GM12878 (cell line): ENCODE results near the gene LRRC70. TPM values are rescaled to one million over a fixed set of nuclear protein-coding genes. Genes with fewer than 3 reads are reported as not detected.

ENCODE experiments used
- ATAC-seq: fragments of 200-7000 bp; cut with Tn5 transposase; 3 replicates; pipeline ENCODE4 v1.9.1; 2020; ENCODE audit warnings: mild to moderate bottlenecking, moderate library complexity
- BruUV-seq: library from RNA; stranded (reverse); fragments of 400-500 nt; replicated peaks from 2 replicates; lab custom pipeline; 2021; lab: Mats Ljungman, UMichigan
- CTCF ChIA-PET: fragments of 300-600 bp; sonication (Branson Sonifier 250); formaldehyde crosslinking; extraction: SDS; loops from one replicate; lab custom pipeline; 2021; ENCODE audit warnings: inconsistent platforms; lab: Yijun Ruan, JAX
- POLR2A ChIA-PET: fragments of 350-600 bp; formaldehyde crosslinking; extraction: SDS; loops from one replicate; lab custom pipeline; 2021; ENCODE audit warnings: inconsistent platforms; lab: Charles Lee
- RAD21 ChIA-PET: fragments of 300-600 bp; sonication (Branson Sonifier 250); formaldehyde crosslinking; loops from one replicate; lab custom pipeline; 2023; ENCODE audit warnings: antibody characterized with exemption; ENCODE audit not compliant: unreplicated experiment; lab: Charles Lee
- SMC1A ChIA-PET: fragments of 300-600 bp; sonication (Branson Sonifier 250); formaldehyde crosslinking; loops from one replicate; lab custom pipeline; 2023; ENCODE audit not compliant: unreplicated experiment, uncharacterized antibody; lab: Charles Lee
- DNase-seq: peaks from one replicate; pipeline ENCODE4 v3.0.0-alpha.2; 2011; ENCODE audit warnings: low read depth, low spot score
- FAIRE-seq: peaks from 3 replicates; lab custom pipeline; 2011; peaks lifted over from hg19 to GRCh38; lab: Jason Lieb, UNC
- H2AFZ ChIP-seq: 2 replicates; pipeline ENCODE4 v1.6.0; 2011; ENCODE audit warnings: low read depth, low read length, control low read depth; ENCODE audit not compliant: control insufficient read depth
- H3K27ac ChIP-seq: 2 replicates; pipeline ENCODE4 v1.5.1; 2011; ENCODE audit warnings: control low read depth; ENCODE audit not compliant: control insufficient read depth, insufficient read depth
- H3K27me3 ChIP-seq, 2 experiments: replicated peaks in 1 of 2; 2 replicates each; pipeline versions ENCODE4 v1.6.0 to v1.6.1; 2011; ENCODE audit warnings: low read length in 1 of 2; ENCODE audit not compliant: control insufficient read depth in 2 of 2, insufficient read depth in 2 of 2
- H3K36me3 ChIP-seq, 2 experiments: 2 replicates each; pipeline ENCODE4 v1.5.1; 2011; ENCODE audit warnings: low read length in 1 of 2; ENCODE audit not compliant: control insufficient read depth in 2 of 2, insufficient read depth in 2 of 2
- H3K4me1 ChIP-seq: 2 replicates; pipeline ENCODE4 v1.6.1; 2011; ENCODE audit warnings: mild to moderate bottlenecking, low read length, moderate library complexity, mixed read lengths; ENCODE audit not compliant: control insufficient read depth, insufficient read depth
- H3K4me2 ChIP-seq: 2 replicates; pipeline ENCODE4 v1.6.0; 2011; ENCODE audit warnings: control low read depth; ENCODE audit not compliant: control insufficient read depth, insufficient read depth
- H3K4me3 ChIP-seq: fragments of 200-600 bp; sonication (generic); 2 replicates; pipeline ENCODE4 v1.5.1; 2016
- H3K79me2 ChIP-seq: 2 replicates; pipeline ENCODE4 v1.6.0; 2011; ENCODE audit warnings: low read length; ENCODE audit not compliant: control insufficient read depth, insufficient read depth
- H3K9ac ChIP-seq: 2 replicates; pipeline ENCODE4 v1.8.0; 2011; ENCODE audit warnings: low read length, control low read depth, mixed read lengths; ENCODE audit not compliant: control insufficient read depth, insufficient read depth
- H3K9me3 ChIP-seq: replicated peaks from 3 replicates; pipeline ENCODE4 v1.5.1; 2011; ENCODE audit warnings: mild to moderate bottlenecking, low read length; ENCODE audit not compliant: control insufficient read depth, insufficient read depth
- H4K20me1 ChIP-seq: 2 replicates; pipeline ENCODE4 v1.6.0; 2011; ENCODE audit not compliant: control insufficient read depth, insufficient read depth
- BRCA1 ChIP-seq: IDR thresholded peaks from 2 replicates; pipeline ENCODE4 v1.6.1; 2011; ENCODE audit warnings: low read depth, low read length, improper control_type of control experiment
- CREM ChIP-seq: IDR thresholded peaks from 2 replicates; pipeline ENCODE4 v1.6.1; 2014; ENCODE audit warnings: antibody characterized with exemption, low read depth
- FOXK2 ChIP-seq: fragments of 450-650 bp; IDR thresholded peaks from 2 replicates; pipeline ENCODE4 v1.6.1; 2017; ENCODE audit warnings: mild to moderate bottlenecking, moderate library complexity
- GABPA ChIP-seq: IDR thresholded peaks from 2 replicates; pipeline ENCODE4 v1.6.1; 2014; ENCODE audit warnings: antibody characterized with exemption, low read depth, mild to moderate bottlenecking, inconsistent platforms
- MEF2A ChIP-seq: IDR thresholded peaks from 2 replicates; pipeline ENCODE4 v1.6.1; 2011; ENCODE audit warnings: low read depth, mild to moderate bottlenecking, low read length, moderate library complexity; ENCODE audit not compliant: insufficient read depth
- MYB ChIP-seq: fragments of 150-350 bp; IDR thresholded peaks from 2 replicates; pipeline ENCODE4 v1.6.1; 2014; ENCODE audit warnings: mild to moderate bottlenecking, low read depth, low read length, borderline replicate concordance
- NR2C1 ChIP-seq: fragments of 450-650 bp; IDR thresholded peaks from 2 replicates; pipeline ENCODE4 v1.6.1; 2017; ENCODE audit warnings: antibody characterized with exemption, mild to moderate bottlenecking, moderate library complexity
- PML ChIP-seq: IDR thresholded peaks from 2 replicates; pipeline ENCODE4 v1.6.1; 2012; ENCODE audit warnings: low read length, inconsistent platforms
- POLR2AphosphoS2 ChIP-seq: IDR thresholded peaks from 2 replicates; pipeline ENCODE4 v1.6.1; 2011; ENCODE audit warnings: low read depth, mild to moderate bottlenecking, low read length, improper control_type of control experiment, moderate library complexity
- TAF1 ChIP-seq: IDR thresholded peaks from 2 replicates; pipeline ENCODE4 v1.6.1; 2011; ENCODE audit warnings: mild to moderate bottlenecking, low read depth, low read length, borderline replicate concordance
- WGBS: methylation state at CpG from one replicate; pipeline ENCODE4 v1.1.6; 2016; ENCODE audit warnings: low lambda C conversion rate; ENCODE audit not compliant: insufficient replicate concordance, insufficient coverage; ENCODE audit errors: missing lambda C conversion rate; 5-methylcytosine and 5-hydroxymethylcytosine counted together
- in situ Hi-C: fragments of 300-500 bp; cut with MboI; formaldehyde crosslinking; loops from 9 replicates; pipeline ENCODE4 v1.14.3; 2018; ENCODE audit warnings: mixed read lengths
- intact Hi-C: fragments of 100-400 bp; cut with micrococcal nuclease; formaldehyde crosslinking; loops from one replicate; pipeline ENCODE4 v1.14.2; 2022; ENCODE audit not compliant: unreplicated experiment
- polyA plus RNA-seq, 11 experiments: library from polyadenylated mRNA; depleted of rRNA in 4 of 11; unstranded in 6 of 11; stranded (reverse) in 5 of 11; fragments of >200 nt; fragmentation: Nextera tagmentation in 4 of 11; fragmentation: Illumina TruSeq in 1 of 11; extraction: Ambion mirVana in 4 of 11; extraction: Trizol in 1 of 11; gene quantifications; 1 replicate in 1 of 11; 2 replicates in 10 of 11; pipeline versions ENCODE4 v1.2.1 to v1.2.3, GENCODE V29; 2011 to 2016; ENCODE audit warnings: inconsistent platforms in 2 of 11, missing spikeins in 2 of 11, low read depth in 1 of 11
- total RNA-seq, 4 experiments: library from RNA; depleted of rRNA in 3 of 4; stranded (reverse); fragments of >200 nt in 3 of 4; fragmentation: Illumina TruSeq in 1 of 4; extraction: Trizol in 1 of 4; gene quantifications; 2 replicates each; pipeline versions ENCODE4 v1.2.1 to v1.2.3, GENCODE V29; 2013 to 2021
- TF ChIP-seq, protein P1 (sequence below): IDR thresholded peaks from 2 replicates; pipeline ENCODE4 v1.6.1; 2011; ENCODE audit warnings: borderline replicate concordance, low read depth, mild to moderate bottlenecking, moderate library complexity, mixed read lengths, low read length; ENCODE audit not compliant: insufficient read depth; ENCODE audit errors: extremely low read length
- TF ChIP-seq, protein P2 (sequence below): IDR thresholded peaks from 2 replicates; pipeline ENCODE4 v1.6.1; 2012; ENCODE audit warnings: low read length, inconsistent platforms
- TF ChIP-seq, protein P3 (sequence below): fragments of 450-650 bp; IDR thresholded peaks from 2 replicates; pipeline ENCODE4 v1.6.1; 2017; ENCODE audit warnings: borderline replicate concordance

Gene LRRC70
- total and polyA plus RNA-seq, 10 of the 15 experiments (the other 5 are each of a cell fraction or from before 2014, with no cell fraction given): 0.35 to 1.5 (median 0.84) TPM

DNA sequence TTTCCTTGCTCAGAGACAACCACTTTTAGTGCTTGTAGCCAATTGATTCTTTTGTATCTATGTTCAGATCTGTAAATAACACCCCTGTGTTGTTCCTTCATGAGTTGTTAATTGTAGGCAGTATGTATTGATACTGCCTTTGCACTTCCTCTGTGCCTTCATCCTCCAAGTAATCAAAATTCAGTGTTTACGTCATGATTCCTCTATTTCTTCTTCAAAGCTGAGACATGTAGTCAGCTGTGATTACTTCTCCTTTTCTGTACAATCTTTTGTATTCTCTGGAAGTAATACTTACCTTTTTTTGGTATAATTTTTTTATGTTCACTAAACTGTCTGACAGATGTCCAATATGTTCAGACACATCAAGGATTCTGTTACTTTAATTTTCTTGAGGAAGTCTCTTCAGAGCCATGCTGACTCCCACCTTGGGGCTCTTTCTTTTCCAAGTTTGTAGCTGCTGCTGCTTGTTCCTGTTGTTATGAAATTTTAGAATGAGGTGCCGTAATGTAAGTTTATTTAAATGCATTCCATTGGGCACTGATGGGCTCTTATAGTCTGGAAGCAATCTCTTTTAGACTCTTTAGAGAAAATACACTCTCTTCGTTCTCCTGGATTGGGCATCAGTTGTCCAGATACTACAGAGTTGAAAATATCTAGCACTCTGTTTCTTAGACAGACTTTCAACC is 30.5 kb upstream of the LRRC70 start:
- BruUV-seq: no TSS peak
- Histone ChIP-seq H3K4me3 (no peak overlapping the region), H3K36me3 (0 out of 4 replicates have a peak, but pooled peaks cover 0 to 2% of the 10 kb centered on the region in 2 experiments), H3K4me2 (no peak overlapping the region), H2AFZ (no peak overlapping the region), H4K20me1 (no peaks in the 10 kb centered on the region), H3K27ac (no peak overlapping the region), H3K79me2 (no peaks in the 10 kb centered on the region), H3K9ac (no peak overlapping the region), H3K27me3 (no peaks in the 10 kb centered on the region), H3K9me3 (no peaks in the 10 kb centered on the region; the same call in 2 of the 3 replicates), H3K4me1 (no peaks in the 10 kb centered on the region)
- TF ChIP-seq CREM: no peak
- FAIRE-seq (no peak), DNase-seq (no peak), ATAC-seq (no peak)
- ChIA-PET SMC1A (interaction anchor here (1.1 kb wide), 1 partner anchor 230 kb away, joined by 3 read pairs; no protein-coding TSS in a partner anchor), CTCF (interaction anchor here (0.9 to 1.2 kb wide), 2 partner anchors 35 to 231 kb away, joined by 3 to 5 read pairs; no protein-coding TSS in a partner anchor), RAD21 (interaction anchor here (1.2 kb wide), 1 partner anchor 231 kb away, joined by 3 read pairs; no protein-coding TSS in a partner anchor), POLR2A (no interaction called here)
- 82% methylated on average over 3 of the region's 3 CpGs for WGBS
- intact Hi-C loops (no loop called here), in situ Hi-C loops (no loop called here)

DNA sequence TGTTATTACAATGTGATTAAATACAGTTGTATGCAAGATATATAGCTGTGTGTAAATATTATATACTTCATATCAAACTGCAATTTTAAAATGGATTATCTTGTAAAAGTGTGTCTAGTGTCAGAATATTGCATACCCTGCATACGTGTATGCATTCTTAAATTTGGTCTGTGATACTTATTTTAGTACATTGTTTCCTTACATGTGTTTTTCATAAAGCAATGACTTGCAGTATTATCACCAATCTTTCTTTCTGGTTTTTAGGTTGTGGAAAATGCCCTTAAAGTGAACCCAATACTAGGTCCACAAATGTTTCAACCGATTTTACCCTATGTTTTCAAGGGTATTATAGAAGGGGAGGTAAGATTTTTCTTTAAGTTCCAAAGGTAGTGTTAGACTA is 28.5 kb upstream of the LRRC70 start:
- ChIA-PET CTCF (no interaction called here), SMC1A (no interaction called here), POLR2A (interaction anchor here (0.5 kb wide), 1 partner anchor 145 kb away, joined by 3 read pairs; no protein-coding TSS in a partner anchor), RAD21 (no interaction called here)
- H3K27me3 ChIP-seq: no peaks in the 10 kb centered on the region
- H3K9ac ChIP-seq: no peak overlapping the region
- 0 out of 4 replicates have a peak, but pooled peaks cover 0 to 2% of the 10 kb centered on the region in 2 experiments for H3K36me3 ChIP-seq
- H3K4me2 ChIP-seq: no peak overlapping the region
- H3K27ac ChIP-seq: no peak overlapping the region
- intact Hi-C loops: no loop called here
- DNase-seq (no peak), FAIRE-seq (no peak), ATAC-seq (no peak)
- no peaks in the 10 kb centered on the region for H3K79me2 ChIP-seq
- WGBS: 97% methylated on average over 2 of the region's 2 CpGs
- no peaks in the 10 kb centered on the region for H4K20me1 ChIP-seq
- no TSS peak for BruUV-seq
- in situ Hi-C loops: no loop called here
- H2AFZ ChIP-seq: no peak overlapping the region
- no peaks in the 10 kb centered on the region for H3K4me1 ChIP-seq
- H3K4me3 ChIP-seq: no peak overlapping the region
- H3K9me3 ChIP-seq: no peaks in the 10 kb centered on the region
- TF ChIP-seq MYB: no peak
- no peak for TF ChIP-seq NR2C1
- TF ChIP-seq MEF2A: no peak
- TF ChIP-seq, protein P1, sequence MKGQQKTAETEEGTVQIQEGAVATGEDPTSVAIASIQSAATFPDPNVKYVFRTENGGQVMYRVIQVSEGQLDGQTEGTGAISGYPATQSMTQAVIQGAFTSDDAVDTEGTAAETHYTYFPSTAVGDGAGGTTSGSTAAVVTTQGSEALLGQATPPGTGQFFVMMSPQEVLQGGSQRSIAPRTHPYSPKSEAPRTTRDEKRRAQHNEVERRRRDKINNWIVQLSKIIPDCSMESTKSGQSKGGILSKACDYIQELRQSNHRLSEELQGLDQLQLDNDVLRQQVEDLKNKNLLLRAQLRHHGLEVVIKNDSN: no peak
- no peak for TF ChIP-seq FOXK2
- no peak for TF ChIP-seq GABPA
- TF ChIP-seq TAF1: no peak
- TF ChIP-seq PML: no peak
- TF ChIP-seq POLR2AphosphoS2: no peak
- TF ChIP-seq, protein P2, sequence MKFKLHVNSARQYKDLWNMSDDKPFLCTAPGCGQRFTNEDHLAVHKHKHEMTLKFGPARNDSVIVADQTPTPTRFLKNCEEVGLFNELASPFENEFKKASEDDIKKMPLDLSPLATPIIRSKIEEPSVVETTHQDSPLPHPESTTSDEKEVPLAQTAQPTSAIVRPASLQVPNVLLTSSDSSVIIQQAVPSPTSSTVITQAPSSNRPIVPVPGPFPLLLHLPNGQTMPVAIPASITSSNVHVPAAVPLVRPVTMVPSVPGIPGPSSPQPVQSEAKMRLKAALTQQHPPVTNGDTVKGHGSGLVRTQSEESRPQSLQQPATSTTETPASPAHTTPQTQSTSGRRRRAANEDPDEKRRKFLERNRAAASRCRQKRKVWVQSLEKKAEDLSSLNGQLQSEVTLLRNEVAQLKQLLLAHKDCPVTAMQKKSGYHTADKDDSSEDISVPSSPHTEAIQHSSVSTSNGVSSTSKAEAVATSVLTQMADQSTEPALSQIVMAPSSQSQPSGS: no peak
- TF ChIP-seq BRCA1: no peak
- TF ChIP-seq, protein P3, sequence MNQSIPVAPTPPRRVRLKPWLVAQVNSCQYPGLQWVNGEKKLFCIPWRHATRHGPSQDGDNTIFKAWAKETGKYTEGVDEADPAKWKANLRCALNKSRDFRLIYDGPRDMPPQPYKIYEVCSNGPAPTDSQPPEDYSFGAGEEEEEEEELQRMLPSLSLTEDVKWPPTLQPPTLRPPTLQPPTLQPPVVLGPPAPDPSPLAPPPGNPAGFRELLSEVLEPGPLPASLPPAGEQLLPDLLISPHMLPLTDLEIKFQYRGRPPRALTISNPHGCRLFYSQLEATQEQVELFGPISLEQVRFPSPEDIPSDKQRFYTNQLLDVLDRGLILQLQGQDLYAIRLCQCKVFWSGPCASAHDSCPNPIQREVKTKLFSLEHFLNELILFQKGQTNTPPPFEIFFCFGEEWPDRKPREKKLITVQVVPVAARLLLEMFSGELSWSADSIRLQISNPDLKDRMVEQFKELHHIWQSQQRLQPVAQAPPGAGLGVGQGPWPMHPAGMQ: no peak
